Stimulated activated CD4-positive, alpha-beta T cell treated with anti-CD3 and anti-CD28 coated beads, Interleukin-4, amount 100 ng/mL, for 24 hours (primary cell): ENCODE measurements around the gene BDNF.

Experiments
- DNase-seq: peaks from one replicate; pipeline ENCODE4 v3.0.0-alpha.2; 2020

BDNF gene

DNA sequence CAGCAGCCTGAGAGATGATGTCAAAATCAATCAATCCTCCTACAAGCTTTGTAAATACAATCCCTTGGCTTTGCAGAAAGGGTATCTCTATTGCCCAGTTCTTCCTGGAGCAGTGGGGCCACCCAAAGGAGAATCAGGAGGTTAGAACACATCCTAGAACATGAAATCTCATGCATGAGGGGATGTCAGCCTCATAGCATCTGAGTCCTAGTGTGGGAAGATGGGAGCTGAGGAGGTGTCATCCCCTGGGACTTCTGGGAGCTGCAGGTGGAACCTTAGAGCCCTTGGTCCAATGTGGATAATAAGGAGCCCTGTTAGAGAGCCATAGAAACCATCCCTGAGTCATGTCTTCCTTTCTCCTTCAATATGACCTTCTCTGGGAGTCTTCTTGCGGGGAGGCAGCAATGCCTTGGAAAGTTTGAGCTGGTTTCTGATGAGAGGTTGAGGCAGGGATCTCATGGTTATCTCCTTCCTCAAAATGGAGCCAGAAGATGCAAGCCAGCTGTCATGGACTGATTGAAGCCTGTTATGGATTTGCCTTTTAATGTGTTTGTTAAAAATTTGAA is 74.8 kb downstream of the BDNF start:
- no peak for DNase-seq

DNA sequence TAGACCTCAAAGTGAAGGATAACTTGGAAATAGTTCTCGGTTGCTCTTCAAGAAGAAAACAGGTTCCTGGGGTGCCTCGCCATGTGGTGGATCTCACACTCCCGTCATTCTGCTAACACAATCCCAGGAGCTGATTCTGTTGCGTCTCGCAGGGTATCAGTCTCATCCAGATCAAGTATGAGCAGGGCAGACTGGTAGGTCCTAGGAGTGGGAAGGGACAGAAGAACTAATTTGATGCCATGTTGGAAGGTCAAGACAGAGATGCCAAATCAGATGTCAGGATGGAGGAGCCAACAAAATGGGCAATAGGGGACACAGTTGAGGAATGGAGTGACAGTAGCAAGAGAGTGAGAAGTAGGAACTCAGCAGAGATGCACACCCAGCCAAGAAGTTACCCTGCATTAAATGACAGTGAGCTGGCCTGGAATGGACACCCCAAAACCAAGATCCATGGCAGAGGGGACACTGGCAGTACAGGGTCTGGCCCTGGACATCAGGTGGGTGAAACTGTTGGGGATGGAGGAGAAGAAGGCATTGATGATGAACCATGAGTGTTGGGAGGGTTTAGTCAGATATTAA is 76.2 kb downstream of the BDNF start:
- no peak for DNase-seq

- no peak for DNase-seq
Measured at GRCh38 chr11:27622541-27623300, 77.5 kb downstream of the BDNF start.

DNA sequence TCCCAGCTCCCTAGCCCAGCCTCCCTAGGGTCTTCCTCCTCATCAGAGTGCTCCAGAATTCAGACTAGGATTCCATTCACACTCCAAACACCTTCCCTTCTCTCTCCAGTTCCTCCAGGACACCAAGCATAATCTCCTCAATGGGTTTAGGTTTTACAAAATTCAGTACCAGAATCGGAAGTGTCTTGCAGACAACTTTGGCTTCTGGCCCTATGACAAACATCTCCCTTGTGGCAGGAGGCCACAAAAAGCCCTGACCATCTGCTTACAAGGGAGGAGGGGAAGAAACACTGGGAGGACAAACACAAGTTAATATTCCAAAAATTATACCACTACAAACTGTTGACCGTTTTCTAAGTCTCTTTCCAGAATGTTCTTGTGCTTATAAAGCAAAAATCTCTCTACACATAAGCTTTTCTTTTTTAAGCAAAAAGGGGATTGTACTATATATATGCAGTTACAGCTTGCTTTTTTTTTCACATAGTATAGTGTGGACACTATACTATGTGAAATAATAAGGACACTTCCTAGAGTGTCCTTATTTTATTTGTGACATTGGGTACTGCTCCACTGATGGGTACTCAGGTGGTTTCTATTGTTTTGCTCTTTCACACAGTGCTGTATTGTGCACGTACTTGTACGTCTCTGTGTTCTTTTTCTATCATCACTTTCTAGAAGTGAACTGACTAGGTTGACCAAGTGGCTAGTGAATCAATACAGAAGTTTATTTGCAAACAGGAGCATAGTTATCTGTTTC is 78.7 kb downstream of the BDNF start:
- DNase-seq, result no peak

GRCh38 chr11:27619763-27620335 is 80.4 kb downstream of the BDNF start:
- no peak for DNase-seq

- DNase-seq, result no peak
Measured at GRCh38 chr11:27619039-27619574, 81.1 kb downstream of the BDNF start.

DNA sequence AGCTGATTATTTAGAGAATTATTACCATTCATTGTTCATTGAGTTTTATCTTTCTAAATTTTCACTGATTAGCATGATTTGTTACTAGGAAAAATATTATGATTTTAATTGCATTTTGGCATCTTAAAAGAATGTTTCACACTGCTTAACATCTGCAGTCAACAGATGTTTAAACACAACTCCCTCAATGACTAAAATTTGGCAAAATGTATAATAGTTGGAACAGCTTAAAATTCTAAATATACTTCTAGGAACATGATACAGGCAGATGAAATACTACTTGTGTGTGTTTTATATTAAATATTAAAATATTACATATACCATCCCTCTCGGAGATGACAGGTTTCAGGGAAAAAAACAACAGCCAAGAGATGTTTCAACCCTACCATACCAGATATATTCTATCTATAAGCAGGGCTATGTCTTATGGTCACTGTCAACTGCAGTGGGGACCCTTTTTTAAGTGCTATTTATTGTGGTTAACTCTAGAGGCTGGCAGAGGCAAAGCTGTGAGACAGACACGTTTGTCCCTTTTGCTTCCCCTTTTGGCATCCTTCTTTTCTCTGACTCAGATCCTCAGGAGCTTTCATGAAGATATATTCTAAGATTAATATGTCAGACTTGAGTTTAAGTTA is 81.9 kb downstream of the BDNF start:
- no peak for DNase-seq

- no peak for DNase-seq
Measured at GRCh38 chr11:27616711-27617110, 83.5 kb downstream of the BDNF start.

DNA sequence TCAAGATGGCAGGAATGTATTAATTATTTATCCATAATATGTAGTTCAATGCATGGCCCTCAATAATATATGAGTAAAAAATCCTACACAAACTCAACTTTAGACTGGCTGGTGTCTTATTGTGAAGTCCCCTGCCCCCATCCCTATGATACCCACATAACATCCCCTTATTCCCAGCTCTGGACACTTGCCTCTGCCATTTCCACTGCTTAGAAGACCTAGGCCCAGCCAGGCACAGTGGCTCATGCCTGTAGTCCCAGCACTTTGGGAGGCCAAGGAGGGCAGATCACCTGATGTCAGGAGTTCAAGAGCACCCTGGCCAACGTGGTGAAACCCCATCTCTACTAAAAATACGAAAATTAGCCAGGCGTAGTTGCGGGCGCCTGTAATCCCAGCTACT is 84.4 kb downstream of the BDNF start:
- no peak for DNase-seq

DNA sequence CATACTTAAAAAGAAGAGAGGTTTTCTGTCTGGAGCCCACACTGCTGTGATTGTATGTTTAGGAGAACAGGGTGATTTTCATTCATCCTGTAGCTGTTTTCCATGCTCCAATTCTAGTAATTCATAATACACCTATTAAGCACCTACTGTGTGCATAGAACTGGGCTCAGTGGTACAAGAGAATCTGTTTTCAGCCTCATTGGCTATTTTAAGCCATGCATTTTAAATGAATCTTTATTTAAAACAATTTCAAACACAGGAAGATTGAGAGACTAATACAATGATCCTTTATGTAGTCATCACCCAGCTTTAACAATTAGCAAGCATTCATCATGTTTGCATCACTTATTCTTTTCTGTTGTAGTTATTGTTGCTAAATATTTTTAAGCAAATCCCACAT is 86.2 kb downstream of the BDNF start:
- no peak for DNase-seq

DNA sequence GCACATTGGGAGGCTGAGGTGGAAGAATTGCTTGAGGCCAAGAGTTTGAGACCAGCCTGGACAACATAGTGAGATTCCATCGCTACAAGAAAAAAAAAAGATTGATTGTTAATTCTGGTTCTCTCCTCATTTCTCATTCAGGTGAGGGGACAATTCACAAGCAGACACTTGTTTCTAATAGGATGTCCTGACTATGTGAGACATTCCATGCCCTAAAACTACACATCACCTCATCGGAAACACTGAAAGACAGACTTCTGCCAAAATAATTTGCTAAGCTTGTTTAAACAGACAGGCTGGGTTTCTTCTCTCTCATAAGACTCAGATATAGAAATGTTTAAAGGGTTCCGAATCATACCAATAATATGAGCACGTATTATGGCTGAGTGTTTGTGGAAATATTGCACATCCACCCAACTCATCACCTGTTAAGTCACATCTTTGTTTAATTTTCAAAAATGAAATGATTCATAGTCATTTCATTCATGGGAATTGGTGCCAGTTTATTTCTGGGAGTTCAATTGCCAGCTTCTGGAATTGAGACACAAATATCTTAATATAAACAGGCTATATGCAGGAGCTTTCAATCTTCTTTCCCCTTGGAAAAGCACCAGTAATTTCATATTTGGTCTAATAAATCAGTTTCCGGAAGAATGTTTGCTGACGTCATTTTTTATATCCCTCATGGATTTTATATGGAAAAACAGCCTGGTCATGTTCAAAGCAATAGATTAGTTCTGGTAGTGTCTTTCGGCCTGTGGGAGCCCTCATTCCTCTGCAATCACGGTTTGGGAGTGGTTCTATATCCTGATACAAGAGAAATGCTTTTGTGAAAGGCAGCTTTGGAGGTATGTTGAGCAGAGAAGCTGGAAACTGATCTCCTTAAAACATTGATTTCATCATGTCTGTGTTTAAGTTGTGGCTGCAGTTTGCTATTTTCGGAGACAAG is 87.0 kb downstream of the BDNF start:
- no peak for DNase-seq

DNA sequence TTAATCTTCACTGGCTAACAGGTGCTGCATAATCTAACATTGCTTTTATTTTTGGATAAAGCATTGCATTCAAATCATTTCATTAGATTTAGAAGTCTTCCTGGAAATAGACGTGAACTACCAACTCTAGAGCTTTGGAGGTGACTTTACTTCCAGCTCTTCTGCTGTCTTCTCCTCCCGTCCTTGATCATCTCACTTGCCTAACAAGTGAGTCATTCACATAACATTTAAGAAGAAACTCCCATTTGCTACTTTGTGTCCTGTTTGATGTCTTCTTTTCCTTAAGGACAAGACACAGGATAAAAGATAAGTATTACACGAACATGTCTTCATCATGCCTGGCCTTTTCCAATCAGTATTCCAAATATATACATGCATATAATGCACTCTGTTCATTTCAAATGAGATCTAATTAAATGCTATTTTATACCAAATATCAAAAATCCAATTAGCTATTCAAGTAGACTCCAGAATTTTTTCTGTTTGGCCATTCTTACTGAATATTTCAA is 88.3 kb downstream of the BDNF start:
- DNase-seq, result no peak

DNA sequence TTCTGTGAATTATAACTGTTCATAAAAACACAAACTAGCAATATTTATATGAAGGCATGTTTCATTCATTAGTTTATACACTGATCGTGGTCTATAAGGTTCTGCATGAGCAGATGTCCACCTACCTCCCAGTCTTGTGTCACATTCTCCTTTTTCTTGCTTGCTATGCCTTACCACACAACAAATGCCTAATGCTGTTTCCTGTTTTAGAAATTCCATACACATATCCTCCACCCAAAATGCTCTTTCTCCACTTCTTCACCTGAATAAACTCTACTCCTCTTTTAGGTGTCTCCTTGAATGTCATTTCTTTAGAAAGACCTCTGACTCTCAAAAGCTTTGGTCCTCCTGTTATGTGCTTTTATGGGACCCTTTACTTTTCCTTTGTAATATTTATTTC is 88.9 kb downstream of the BDNF start:
- no peak for DNase-seq

GRCh38 chr11:27610946-27611345 is 89.3 kb downstream of the BDNF start:
- DNase-seq, result no peak

DNA sequence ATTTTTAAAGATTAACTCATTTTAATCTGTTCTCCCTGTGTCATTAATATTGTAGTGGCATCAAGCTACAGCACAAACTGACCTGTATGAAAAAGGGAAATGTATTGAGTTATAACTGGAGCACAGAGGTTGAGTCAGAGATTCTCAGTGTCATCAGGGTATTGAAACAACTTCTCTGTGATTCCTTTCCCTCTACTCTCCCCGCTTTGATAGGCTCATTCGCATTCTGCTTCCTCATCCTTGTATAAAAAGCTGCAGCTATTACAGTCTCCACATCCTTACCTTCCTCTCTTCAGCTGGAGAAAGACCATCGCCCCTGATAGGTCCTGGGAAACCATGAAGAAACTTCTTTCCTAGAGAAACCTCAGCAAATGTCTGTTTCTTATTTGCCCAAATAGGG is 90.0 kb downstream of the BDNF start:
- no peak for DNase-seq

- DNase-seq, result no peak
Measured at GRCh38 chr11:27608951-27609350, 91.3 kb downstream of the BDNF start.

GRCh38 chr11:27605422-27605821 is 94.8 kb downstream of the BDNF start:
- no peak for DNase-seq
